NCI-H345 (cell line): ENCODE measurements around the gene TARDBP.
"Not testable (repeated sequence)": the region's sequence is repeated elsewhere in the genome, so short reads cannot be mapped to it uniquely, and the experiment has no call there.

ENCODE experiments used
- DNase-seq: peaks from one replicate; lab custom pipeline; 2025; lab: John Stamatoyannopoulos, UW

The TARDBP gene

GRCh38 chr1:11012260-11013159 lies at the start of gene TARDBP:
TARDBP (plus strand) TSS chr1:11012654; CDS start chr1:11013728, 1,074 bp downstream.
- DNase-seq: peak; percentile 92

GRCh38 chr1:10965546-10966226 lies 46.8 kb upstream of the TARDBP start:
- DNase-seq: no peak

DNA sequence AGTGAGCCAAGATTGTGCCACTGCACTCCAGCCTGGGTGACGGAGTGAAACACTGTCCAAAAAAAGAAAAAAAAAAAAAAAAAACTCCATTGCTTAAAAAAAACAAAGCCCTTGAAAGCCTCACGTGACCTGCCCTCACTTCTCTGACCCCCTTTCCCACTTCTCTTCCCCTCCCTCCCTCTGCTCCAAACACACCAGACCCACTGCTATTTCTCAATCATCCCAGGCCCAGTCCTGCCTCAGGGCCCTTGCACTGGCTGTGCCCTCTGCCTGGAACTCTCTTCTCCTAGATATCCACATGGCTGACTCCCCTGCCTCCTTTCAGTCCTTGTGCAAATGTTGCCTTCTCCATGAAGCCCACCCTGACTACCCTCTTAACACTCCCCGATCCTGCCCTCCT lies 45.4 kb upstream of the TARDBP start:
- no peak for DNase-seq

- peak; percentile 97 for DNase-seq
Observed at GRCh38 chr1:10968411-10968826, 44.0 kb upstream of the TARDBP start.

DNA sequence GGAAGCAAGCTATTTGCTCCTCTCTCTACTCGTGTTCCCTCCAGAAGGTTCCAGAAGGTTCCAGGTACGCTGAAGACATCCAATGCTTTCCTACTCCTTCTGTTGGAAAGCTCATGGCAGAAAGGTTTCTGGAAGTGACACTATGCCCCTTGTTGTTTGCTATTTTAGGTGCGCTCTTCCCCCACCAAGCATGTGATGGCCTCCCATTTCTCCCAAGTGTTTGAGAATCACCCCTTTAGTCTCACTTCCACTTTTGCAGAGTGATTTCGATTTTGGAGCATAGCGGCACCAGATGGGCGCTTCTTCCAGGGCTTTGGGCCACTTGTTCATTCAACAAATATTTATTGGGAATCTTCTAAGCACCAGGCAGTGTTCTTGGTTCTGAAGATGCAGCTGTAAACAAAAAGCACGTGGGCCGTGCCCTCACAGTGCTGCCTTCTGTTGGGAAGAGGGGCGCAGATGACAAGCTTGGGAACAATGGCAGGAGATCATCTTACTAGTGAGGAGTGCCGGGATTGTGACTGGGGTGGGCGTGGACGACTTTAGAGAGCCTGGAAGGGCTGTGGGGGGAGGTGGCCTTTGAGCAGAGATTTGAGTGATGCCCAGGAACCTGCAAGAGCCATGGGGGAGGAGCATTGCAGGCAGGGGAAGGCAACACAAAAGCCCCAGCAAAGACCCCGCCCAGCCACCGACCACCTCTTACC lies 43.0 kb upstream of the TARDBP start:
- peak; percentile 94 for DNase-seq

GRCh38 chr1:10969971-10970332 lies 42.5 kb upstream of the TARDBP start:
- no peak for DNase-seq

DNA sequence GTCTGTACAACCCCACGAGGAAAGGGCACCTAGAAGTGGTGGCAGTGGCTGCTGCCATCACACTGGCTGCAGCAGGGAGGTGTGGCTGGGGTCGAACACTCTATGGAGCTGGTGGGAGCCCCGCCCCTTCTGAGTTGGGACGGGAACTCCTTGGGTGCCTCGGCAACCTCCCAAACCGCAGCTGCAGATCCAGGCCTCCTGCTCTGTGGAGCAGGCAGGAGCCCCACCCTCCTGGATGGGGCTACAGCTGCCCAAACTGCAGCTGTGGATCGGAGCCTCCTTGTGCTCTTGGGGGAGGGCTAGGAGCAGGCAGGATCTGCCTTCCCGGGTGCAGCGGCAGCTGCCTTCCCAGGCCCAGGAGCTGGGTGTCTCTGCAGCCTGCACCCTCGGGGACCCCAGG lies 38.9 kb upstream of the TARDBP start:
- peak; percentile 30 for DNase-seq

- no peak for DNase-seq
Observed at GRCh38 chr1:10973956-10974881, 38.2 kb upstream of the TARDBP start.

DNA sequence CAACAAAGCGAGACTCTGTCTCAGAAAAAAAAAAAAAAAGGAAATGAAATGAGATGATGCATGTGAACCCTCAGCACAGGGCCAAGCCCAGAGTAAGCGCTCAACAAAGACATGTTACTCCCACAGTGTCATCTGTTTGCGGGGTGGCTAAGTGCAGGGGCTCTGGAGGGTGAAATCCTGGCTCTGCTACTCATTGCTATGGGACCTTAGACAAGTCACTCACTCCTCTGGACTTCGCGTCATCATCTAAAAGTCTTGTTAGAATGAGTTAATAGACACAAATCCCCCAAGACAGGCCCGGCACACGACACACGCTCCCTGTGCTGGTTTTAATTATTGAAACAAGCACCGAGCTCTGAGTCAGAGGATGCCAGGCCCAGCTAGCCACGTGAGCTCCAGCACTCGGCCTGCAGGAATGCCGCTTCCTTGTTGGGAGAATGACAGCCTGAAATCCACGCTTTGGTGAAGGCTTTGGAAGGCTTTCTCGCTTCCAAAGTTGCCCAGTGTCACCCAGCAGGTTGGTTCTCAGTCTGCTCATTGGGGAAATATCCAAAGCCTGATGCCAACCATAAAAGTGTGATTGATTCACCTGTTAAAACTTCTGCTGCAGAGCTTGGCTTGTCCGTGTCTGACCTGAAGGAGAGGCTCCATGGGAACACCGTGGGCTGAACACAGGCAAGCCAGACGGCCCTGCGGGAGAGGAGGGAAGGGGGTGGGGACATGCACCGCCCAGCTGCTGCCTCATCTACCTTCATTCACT lies 36.7 kb upstream of the TARDBP start:
- no peak for DNase-seq

GRCh38 chr1:10978719-10979118 lies 33.7 kb upstream of the TARDBP start:
- no peak for DNase-seq

DNA sequence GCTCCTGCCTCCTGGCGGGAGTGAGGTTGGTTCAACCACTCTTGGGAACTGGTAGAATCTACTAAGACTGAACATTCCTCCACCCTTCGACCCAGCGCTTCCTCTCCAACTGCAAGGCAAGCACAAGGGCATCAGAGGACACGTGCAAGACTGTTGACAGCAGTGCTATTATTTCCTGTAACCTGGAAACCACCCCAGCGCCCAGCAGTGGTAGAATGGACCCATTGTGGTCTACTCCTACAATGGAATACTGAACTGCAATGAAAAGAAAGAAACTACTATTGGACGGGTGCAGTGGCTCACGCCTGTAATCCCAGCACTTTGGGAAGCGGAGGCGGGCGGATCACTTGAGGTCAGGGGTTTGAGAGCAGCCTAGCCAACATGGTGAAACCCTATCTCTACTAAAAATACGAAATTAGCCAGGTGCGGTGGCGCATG lies 33.0 kb upstream of the TARDBP start:
- no peak for DNase-seq

- DNase-seq: no peak
Observed at GRCh38 chr1:10980094-10980577, 32.3 kb upstream of the TARDBP start.

GRCh38 chr1:10980841-10981727 lies 31.4 kb upstream of the TARDBP start:
- DNase-seq: no peak

DNA sequence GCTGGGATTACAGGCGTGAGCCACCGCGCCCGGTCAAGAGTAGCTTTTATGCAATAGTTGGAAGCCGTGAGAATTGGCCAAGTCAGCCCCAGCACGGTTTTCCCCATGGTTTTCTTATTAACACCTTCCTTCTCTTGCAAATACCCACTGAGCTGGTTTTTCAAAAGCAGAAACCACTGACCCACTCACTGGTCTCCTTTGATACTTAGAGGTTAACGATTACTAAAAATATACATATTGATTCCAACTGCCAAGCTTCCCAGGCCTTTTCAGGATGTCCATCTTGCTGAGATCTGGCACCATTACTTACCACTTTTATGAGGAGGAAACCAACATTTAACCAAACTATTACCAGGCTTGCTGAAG lies 25.9 kb upstream of the TARDBP start:
- no peak for DNase-seq

- no peak for DNase-seq
Observed at GRCh38 chr1:10987840-10988417, 24.5 kb upstream of the TARDBP start.

DNA sequence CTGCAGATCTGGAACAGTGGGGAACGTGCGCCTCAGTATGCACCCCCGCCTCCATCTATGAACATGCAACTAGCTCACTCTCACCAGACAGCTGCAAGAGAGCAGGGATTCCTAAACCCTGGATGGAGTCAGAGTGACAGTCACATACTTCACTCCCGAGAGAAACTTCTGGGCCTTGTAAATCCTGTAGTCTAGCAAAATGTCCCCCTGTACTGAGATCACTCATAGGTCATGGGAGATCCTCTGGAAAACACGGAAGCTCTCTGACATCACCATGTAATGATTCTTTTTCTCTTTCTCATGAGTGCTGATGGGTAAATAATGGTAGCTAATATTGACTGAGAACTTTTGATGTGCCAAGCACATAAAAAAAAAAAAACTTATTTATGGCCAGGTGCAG lies 23.4 kb upstream of the TARDBP start:
- DNase-seq: no peak

DNA sequence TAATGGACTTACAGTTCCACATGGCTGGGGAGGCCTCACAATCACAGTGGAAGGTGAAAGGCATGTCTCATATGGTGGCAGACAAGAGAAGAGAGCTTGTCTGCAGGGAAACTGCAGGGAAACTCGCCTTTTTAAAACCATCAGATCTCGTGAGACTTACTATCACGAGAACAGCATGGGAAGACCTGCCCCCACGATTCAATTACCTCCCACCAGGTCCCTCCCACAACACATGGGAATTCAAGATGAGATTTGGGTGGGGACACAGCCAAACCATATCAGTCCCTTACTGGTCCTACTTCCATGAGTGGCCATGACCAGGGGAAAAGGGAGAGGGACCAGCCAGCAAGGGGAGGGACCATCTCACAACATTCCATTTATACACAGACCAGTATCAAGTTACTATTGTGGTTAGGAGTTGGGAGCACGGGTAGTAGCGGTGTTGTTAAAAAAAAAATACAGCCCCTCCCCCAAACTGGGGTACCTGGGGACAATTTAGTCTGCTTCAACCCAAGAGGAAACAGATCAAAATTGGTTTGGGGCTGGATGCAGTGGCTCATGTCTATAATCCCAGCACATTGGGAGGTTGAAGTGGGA lies 22.4 kb upstream of the TARDBP start:
- DNase-seq: not testable (repeated sequence)

DNA sequence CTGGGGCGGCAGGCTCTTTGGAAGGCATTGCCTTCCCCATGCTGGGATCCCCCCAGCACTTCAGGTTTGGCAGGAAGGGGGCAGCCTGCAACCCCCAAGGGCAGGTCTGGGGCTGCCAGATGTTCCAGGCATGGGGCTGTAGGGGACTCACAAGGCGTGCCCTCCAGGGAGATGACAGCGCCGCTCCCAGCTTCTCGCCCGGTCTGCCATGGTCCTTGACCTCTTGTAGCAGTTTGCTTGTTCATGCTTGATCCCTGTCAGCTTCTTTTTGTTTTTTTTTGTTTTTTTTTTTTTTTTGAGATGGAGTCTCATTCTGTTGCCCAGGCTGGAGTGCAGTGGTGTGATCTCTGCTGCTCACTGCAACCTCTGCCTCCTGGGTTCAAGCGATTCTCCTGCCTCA lies 21.6 kb upstream of the TARDBP start:
- no peak for DNase-seq

DNA sequence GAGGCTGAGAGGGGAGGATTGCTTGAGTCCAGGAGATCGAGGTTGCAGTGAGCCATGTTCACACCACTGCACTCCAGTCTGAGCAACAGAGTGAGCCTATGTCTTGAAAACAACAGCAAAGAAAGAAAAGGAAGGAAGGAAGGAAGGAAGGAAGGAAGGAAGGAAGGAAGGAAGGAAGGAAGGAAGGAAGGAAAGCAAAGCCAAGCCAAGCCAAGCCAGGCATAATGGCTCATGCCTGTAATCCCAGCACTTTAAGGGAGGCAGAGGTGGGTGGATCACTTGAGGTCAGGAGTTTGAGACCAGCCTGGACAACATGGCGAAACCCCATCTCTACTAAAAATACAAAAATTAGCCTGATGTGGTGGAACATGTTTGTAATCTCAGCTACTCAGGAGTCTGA lies 20.4 kb upstream of the TARDBP start:
- DNase-seq: not testable (repeated sequence)
